CD4-positive, alpha-beta T cell (primary cell): ENCODE data around the gene RPL7A. TPM values are rescaled to one million over a fixed set of nuclear protein-coding genes. Genes with fewer than 3 reads are reported as not detected.
A peak's percentile ranks its signal among the peaks of the same experiment; 100 is the strongest.

ENCODE experiments used
- ATAC-seq: fragments of 200-7000 bp; cut with Tn5 transposase; one replicate; pipeline ENCODE4 v1.10.0; 2022; ENCODE audit warnings: mild to moderate bottlenecking; ENCODE audit not compliant: poor library complexity
- CTCF ChIA-PET: fragments of 350-600 bp; sonication (Branson Sonifier 250); formaldehyde crosslinking; loops from one replicate; lab custom pipeline; 2021; ENCODE audit warnings: antibody characterized with exemption, inconsistent platforms; lab: Charles Lee
- POLR2A ChIA-PET: fragments of 350-600 bp; sonication (Branson Sonifier 250); formaldehyde crosslinking; loops from one replicate; lab custom pipeline; 2021; ENCODE audit warnings: antibody characterized with exemption, inconsistent platforms; lab: Charles Lee
- DNase-seq, 14 experiments: peaks; one replicate each; pipeline ENCODE4 v3.0.0-alpha.2; 2013 to 2020; ENCODE audit warnings: mixed read lengths in 2 of 14
- H3K27ac ChIP-seq, 2 donors: one replicate each; pipeline versions ENCODE4 v1.5.1 to v1.7.0; 2013; ENCODE audit warnings: low read length in 2 of 2, low read depth in 1 of 2, mild to moderate bottlenecking in 1 of 2
- H3K27me3 ChIP-seq, 2 experiments: 1 replicate in 1 of 2; 2 replicates in 1 of 2; pipeline versions ENCODE4 v1.6.1 to v1.7.0; 2013; ENCODE audit warnings: low read length in 2 of 2, control low read depth in 1 of 2, mild to moderate bottlenecking in 1 of 2, moderate library complexity in 1 of 2; ENCODE audit not compliant: insufficient read depth in 2 of 2, control insufficient read depth in 1 of 2
- H3K36me3 ChIP-seq: one replicate; pipeline ENCODE4 v1.6.1; 2013; ENCODE audit warnings: low read length, control low read depth; ENCODE audit not compliant: insufficient read depth
- H3K4me1 ChIP-seq: one replicate; pipeline ENCODE4 v1.6.1; 2013; ENCODE audit warnings: low read length, control low read depth; ENCODE audit not compliant: insufficient read depth
- H3K4me3 ChIP-seq: one replicate; pipeline ENCODE4 v1.5.1; 2013; ENCODE audit warnings: mild to moderate bottlenecking, low read length, moderate library complexity
- H3K9me3 ChIP-seq, 2 experiments: 1 replicate in 1 of 2; 2 replicates in 1 of 2; pipeline versions ENCODE4 v1.6.1 to v1.7.0; 2013; ENCODE audit warnings: low read length in 2 of 2, mild to moderate bottlenecking in 2 of 2, control low read depth in 1 of 2, moderate library complexity in 1 of 2; ENCODE audit not compliant: control insufficient read depth in 1 of 2, insufficient read depth in 1 of 2
- H3K27ac Mint-ChIP-seq: one replicate; pipeline ENCODE4 v1.8.0; 2020; ENCODE audit warnings: mixed read lengths
- H3K27me3 Mint-ChIP-seq: one replicate; pipeline ENCODE4 v1.8.0; 2021; ENCODE audit warnings: mixed read lengths
- H3K36me3 Mint-ChIP-seq: one replicate; pipeline ENCODE4 v1.8.0; 2021; ENCODE audit warnings: low read depth, mixed read lengths
- H3K4me1 Mint-ChIP-seq: one replicate; pipeline ENCODE4 v1.8.0; 2021; ENCODE audit warnings: low read depth, mixed read lengths
- H3K4me3 Mint-ChIP-seq: one replicate; pipeline ENCODE4 v1.8.0; 2020; ENCODE audit warnings: mild to moderate bottlenecking, mixed read lengths
- H3K9me3 Mint-ChIP-seq: one replicate; pipeline ENCODE4 v1.8.0; 2020; ENCODE audit warnings: mixed read lengths
- CTCF ChIP-seq: fragments of 200-600 bp; IDR thresholded peaks from one replicate; pipeline ENCODE4 v1.8.0; 2022; ENCODE audit warnings: antibody characterized with exemption, mild to moderate bottlenecking
- intact Hi-C, 2 experiments: fragments of 100-400 bp; cut with DNase I in 1 of 2; cut with micrococcal nuclease in 1 of 2; formaldehyde crosslinking; loops; one replicate each; pipeline versions ENCODE4 v1.15.1 to v1.9.0; 2023 to 2025; cut with DNase I, micrococcal nuclease
- total RNA-seq, 174 experiments: library from RNA in 2 of 174; stranded (reverse) in 2 of 174; gene quantifications; one replicate each; pipeline ENCODE4 v1.2.3 and lab custom pipeline; 2021 to 2026

The RPL7A gene
- total RNA-seq, 2 experiments from 2014 or later, result 2,613 to 2,686 TPM

- Mint-ChIP-seq H3K27me3 (no peaks in the 10 kb centered on the region), H3K4me1 (peaks cover 31% of the 10 kb centered on the region), H3K9me3 (no peaks in the 10 kb centered on the region), H3K27ac (no peak overlapping the region), H3K4me3 (no peak overlapping the region), H3K36me3 (peaks cover 54% of the 10 kb centered on the region)
- POLR2A ChIA-PET, result interaction anchor here (1.8 kb wide), 1 partner anchor 30 kb away, joined by 7 read pairs; no protein-coding TSS in a partner anchor
- Histone ChIP-seq H3K27ac (no peak overlapping the region), H3K9me3 (no peaks in the 10 kb centered on the region), H3K4me1 (peaks cover 45% of the 10 kb centered on the region), H3K27me3 (no peaks in the 10 kb centered on the region), H3K36me3 (peaks cover 57% of the 10 kb centered on the region), H3K4me3 (no peak overlapping the region)
- intact Hi-C loops, result loop anchor here in 1 of 2 experiments (10.0 kb wide), 1 partner anchor 938 kb away; the partner anchor contains the start of gene TTF1
- DNase-seq (no peak), ATAC-seq (no peak)
- no peak for TF ChIP-seq CTCF
- CTCF ChIA-PET, result no interaction called here
These were observed 5.4 kb upstream of the RPL7A start for GRCh38 chr9:133342570-133342969.

GRCh38 chr9:133344071-133344470, 3.9 kb upstream of the RPL7A start:
- CTCF ChIA-PET, result no interaction called here
- POLR2A ChIA-PET, result interaction anchor here (1.8 kb wide), 1 partner anchor 28 kb away, joined by 7 read pairs; no protein-coding TSS in a partner anchor
- H3K9me3 ChIP-seq, result no peaks in the 10 kb centered on the region
- H3K4me1 Mint-ChIP-seq, result peaks cover 42% of the 10 kb centered on the region
- intact Hi-C loops, result loop anchor here in 1 of 2 experiments (10.0 kb wide), 1 partner anchor 939 kb away; the partner anchor contains the start of gene TTF1
- H3K4me3 Mint-ChIP-seq, result no peak overlapping the region
- peaks cover 66% of the 10 kb centered on the region for H3K36me3 Mint-ChIP-seq
- no peak overlapping the region for H3K27ac Mint-ChIP-seq
- peaks cover 60% of the 10 kb centered on the region for H3K36me3 ChIP-seq
- peaks cover 54% of the 10 kb centered on the region for H3K4me1 ChIP-seq
- no peaks in the 10 kb centered on the region for H3K27me3 Mint-ChIP-seq
- ATAC-seq (no peak), DNase-seq (no peak)
- H3K4me3 ChIP-seq, result no peak overlapping the region
- TF ChIP-seq CTCF, result no peak
- no peak overlapping the region for H3K27ac ChIP-seq
- no peaks in the 10 kb centered on the region for H3K27me3 ChIP-seq
- no peaks in the 10 kb centered on the region for H3K9me3 Mint-ChIP-seq

- Histone ChIP-seq H3K27me3 (no peaks in the 10 kb centered on the region), H3K4me1 (peaks cover 58% of the 10 kb centered on the region), H3K9me3 (no peaks in the 10 kb centered on the region), H3K4me3 (no peak overlapping the region), H3K36me3 (peaks cover 61% of the 10 kb centered on the region), H3K27ac (no peak overlapping the region)
- ATAC-seq, result no peak
- DNase-seq, result no peak
- Mint-ChIP-seq H3K9me3 (no peaks in the 10 kb centered on the region), H3K4me3 (peak overlapping the region; percentile 48), H3K27ac (no peak overlapping the region), H3K36me3 (peaks cover 66% of the 10 kb centered on the region), H3K4me1 (peaks cover 43% of the 10 kb centered on the region), H3K27me3 (no peaks in the 10 kb centered on the region)
- TF ChIP-seq CTCF, result no peak
- POLR2A ChIA-PET, result no interaction called here
- CTCF ChIA-PET, result no interaction called here
- intact Hi-C loops, result loop anchor here in 1 of 2 experiments (5.0 to 10.0 kb wide), 2 partner anchors 313 to 940 kb away; partner anchors contain the start of genes GTF3C5 and TTF1
These were observed 3.0 kb upstream of the RPL7A start for GRCh38 chr9:133344979-133345378.
